SK-MEL-5 (cell line): Measurements from ENCODE around the gene INSL4. TPM values are rescaled to one million over a fixed set of nuclear protein-coding genes. Genes with fewer than 3 reads are reported as not detected.
A peak's percentile ranks its signal among the peaks of the same experiment; 100 is the strongest.

Experiments
- DNase-seq: peaks from one replicate; pipeline ENCODE4 v3.0.0-alpha.2; 2016; ENCODE audit warnings: low read depth, low spot score
- in situ Hi-C: cut with HindIII; loops from 2 replicates; pipeline ENCODE4 v1.10.0; 2016; ENCODE audit warnings: low sequenced_read_pairs, high pct_unique_total_duplicates, low pct_unique_long_range_greater_than_20kb
- polyA plus RNA-seq, 2 experiments: library from polyadenylated mRNA; depleted of rRNA; stranded (reverse); fragments of >200 nt; gene quantifications; 2 replicates each; pipeline ENCODE4 v1.2.3, GENCODE V29; 2015
- total RNA-seq: library from RNA; depleted of rRNA; stranded (reverse); fragments of >200 nt; shearing (Covaris generic); gene quantifications from 2 replicates; pipeline ENCODE4 v1.2.3, GENCODE V29; 2014; rRNA removed

The INSL4 gene
- 0.13 and 0.40 TPM in 2 replicates for total RNA-seq
- 0.06 and 0.63 TPM in 2 replicates for polyA plus RNA-seq (2015; cell fraction: cytosol; rRNA removed)
- polyA plus RNA-seq (2015; cell fraction: nucleus; rRNA removed), result not detected in 2 replicates

GRCh38 chr9:5231212-5231611 is at the start of gene INSL4:
Gene INSL4 (plus strand): TSS chr9:5231419. CDS start chr9:5231524, 105 bp downstream.
- no peak for DNase-seq
- in situ Hi-C loops, result no loop called here

GRCh38 chr9:5184776-5185175 is 46.4 kb upstream of the INSL4 start:
- in situ Hi-C loops, result no loop called here
- peak; percentile 87 for DNase-seq

GRCh38 chr9:5185220-5185840 is 45.9 kb upstream of the INSL4 start, which contains the start of gene INSL6:
Gene INSL6 (minus strand): TSS chr9:5185639. CDS start chr9:5185602, 37 bp downstream.
- in situ Hi-C loops, result no loop called here
- DNase-seq, result no peak

- DNase-seq, result peak; percentile 71
- in situ Hi-C loops, result no loop called here
These were observed 44.6 kb upstream of the INSL4 start for GRCh38 chr9:5186416-5187169.

- in situ Hi-C loops, result no loop called here
- DNase-seq, result no peak
These were observed 42.9 kb upstream of the INSL4 start for GRCh38 chr9:5188060-5188984.

GRCh38 chr9:5191985-5192384 is 39.2 kb upstream of the INSL4 start:
- no peak for DNase-seq
- in situ Hi-C loops, result no loop called here

- DNase-seq, result no peak
- in situ Hi-C loops, result no loop called here
These were observed 37.9 kb upstream of the INSL4 start for GRCh38 chr9:5193345-5193744.

- in situ Hi-C loops, result no loop called here
- DNase-seq, result no peak
These were observed 35.8 kb upstream of the INSL4 start for GRCh38 chr9:5195463-5195862.

- DNase-seq, result no peak
- in situ Hi-C loops, result no loop called here
These were observed 26.1 kb upstream of the INSL4 start for GRCh38 chr9:5205071-5205470.

GRCh38 chr9:5230554-5230953 is 665 bp upstream of the INSL4 start:
- in situ Hi-C loops, result no loop called here
- no peak for DNase-seq

- peak; percentile 54 for DNase-seq
- in situ Hi-C loops, result no loop called here
These were observed 32.4 kb downstream of the INSL4 start for GRCh38 chr9:5263351-5264218.

- in situ Hi-C loops, result no loop called here
- no peak for DNase-seq
These were observed 33.0 kb downstream of the INSL4 start for GRCh38 chr9:5264219-5264595.

- DNase-seq, result no peak
- in situ Hi-C loops, result no loop called here
These were observed 34.7 kb downstream of the INSL4 start for GRCh38 chr9:5265939-5266338.

GRCh38 chr9:5269249-5269715 is 38.1 kb downstream of the INSL4 start:
- in situ Hi-C loops, result no loop called here
- DNase-seq, result peak; percentile 69

GRCh38 chr9:5274770-5275169 is 43.6 kb downstream of the INSL4 start:
- in situ Hi-C loops, result no loop called here
- DNase-seq, result no peak

- in situ Hi-C loops, result no loop called here
- DNase-seq, result no peak
These were observed 47.3 kb downstream of the INSL4 start for GRCh38 chr9:5278486-5278885.
